Esophagus muscularis mucosa (tissue), 3 donors: ENCODE data around the gene CDH15.

ENCODE experiments used
- CTCF ChIP-seq, 3 experiments: fragments of 200-600 bp in 2 of 3; fragments of 450-650 bp in 1 of 3; sonication (generic) in 2 of 3; IDR thresholded peaks; one replicate each; pipeline ENCODE4 v1.5.1; 2017 to 2019; ENCODE audit warnings: antibody characterized with exemption in 3 of 3, mild to moderate bottlenecking in 2 of 3, moderate library complexity in 1 of 3
- EP300 ChIP-seq: sonication (generic); formaldehyde crosslinking; IDR thresholded peaks from one replicate; pipeline ENCODE4 v1.6.1; 2017; ENCODE audit warnings: antibody characterized with exemption

DNA sequence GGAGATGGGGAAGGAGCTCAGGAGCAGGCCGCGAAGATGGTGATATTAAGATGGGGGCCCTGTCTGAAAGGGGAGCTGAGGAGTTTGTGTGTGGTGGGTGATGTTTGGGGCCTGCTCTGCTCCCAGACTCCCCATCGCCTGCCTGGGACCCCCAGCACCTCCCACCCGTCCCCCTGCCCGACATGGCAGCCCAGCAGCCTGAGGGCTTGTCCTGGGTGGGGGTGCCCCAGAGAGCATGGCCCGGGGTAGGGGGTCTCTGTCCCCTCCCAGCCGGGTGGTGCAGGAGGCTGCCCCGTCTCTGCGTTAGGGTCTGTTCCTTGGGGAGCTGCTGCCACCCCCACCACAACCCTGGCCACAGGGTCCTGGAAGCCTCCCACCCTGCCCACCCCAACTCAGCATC lies 5.2 kb downstream of the CDH15 start:
- TF ChIP-seq CTCF (IDR thresholded peaks at IDR 0.05) (no peak), EP300 (no peak)
